Measurements from ENCODE around the gene POLH.
"Not testable (repeated sequence)": the region's sequence is repeated elsewhere in the genome, so short reads cannot be mapped to it uniquely, and the experiment has no call there.

- TF ChIP-seq, protein P1, sequence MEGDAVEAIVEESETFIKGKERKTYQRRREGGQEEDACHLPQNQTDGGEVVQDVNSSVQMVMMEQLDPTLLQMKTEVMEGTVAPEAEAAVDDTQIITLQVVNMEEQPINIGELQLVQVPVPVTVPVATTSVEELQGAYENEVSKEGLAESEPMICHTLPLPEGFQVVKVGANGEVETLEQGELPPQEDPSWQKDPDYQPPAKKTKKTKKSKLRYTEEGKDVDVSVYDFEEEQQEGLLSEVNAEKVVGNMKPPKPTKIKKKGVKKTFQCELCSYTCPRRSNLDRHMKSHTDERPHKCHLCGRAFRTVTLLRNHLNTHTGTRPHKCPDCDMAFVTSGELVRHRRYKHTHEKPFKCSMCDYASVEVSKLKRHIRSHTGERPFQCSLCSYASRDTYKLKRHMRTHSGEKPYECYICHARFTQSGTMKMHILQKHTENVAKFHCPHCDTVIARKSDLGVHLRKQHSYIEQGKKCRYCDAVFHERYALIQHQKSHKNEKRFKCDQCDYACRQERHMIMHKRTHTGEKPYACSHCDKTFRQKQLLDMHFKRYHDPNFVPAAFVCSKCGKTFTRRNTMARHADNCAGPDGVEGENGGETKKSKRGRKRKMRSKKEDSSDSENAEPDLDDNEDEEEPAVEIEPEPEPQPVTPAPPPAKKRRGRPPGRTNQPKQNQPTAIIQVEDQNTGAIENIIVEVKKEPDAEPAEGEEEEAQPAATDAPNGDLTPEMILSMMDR (IDR thresholded peaks at IDR 0.05 in 2 of 3, conservative IDR thresholded peaks at IDR 0.05 in 1 of 3; ENCODE audit: insufficient read depth in 2 of 3, low read depth in 1 of 3, low read length in 3 of 3), result not testable (repeated sequence)
- TF ChIP-seq POLR2A (conservative IDR thresholded peaks at IDR 0.05), result not testable (repeated sequence)
These were observed 18.4 kb upstream of the POLH start for GRCh38 chr6:43557620-43558019.
